HL-60/S4 (cell line): Measurements from ENCODE around the gene GYPB.
"Not testable (repeated sequence)": the region's sequence is repeated elsewhere in the genome, so short reads cannot be mapped to it uniquely, and the experiment has no call there.

Experiments
- in situ Hi-C: fragments of 300-500 bp; cut with MboI; formaldehyde crosslinking; loops from 2 replicates; pipeline ENCODE4 v1.14.3; 2022; ENCODE audit warnings: low sequenced_read_pairs

Gene GYPB

GRCh38 chr4:144019277-144019676 lies at the start of gene GYPB:
GYPB (minus strand) TSS chr4:144019380; CDS start chr4:144019287, 93 bp downstream.
- in situ Hi-C loops, result not testable (repeated sequence)

- in situ Hi-C loops, result not testable (repeated sequence)
These were observed 42.4 kb upstream of the GYPB start for GRCh38 chr4:144061556-144061955.

- in situ Hi-C loops, result not testable (repeated sequence)
These were observed 41.2 kb upstream of the GYPB start for GRCh38 chr4:144060234-144060859.

- in situ Hi-C loops, result no loop called here
These were observed 37.6 kb upstream of the GYPB start for GRCh38 chr4:144056800-144057199.

GRCh38 chr4:144055336-144055735 lies 36.2 kb upstream of the GYPB start:
- in situ Hi-C loops, result not testable (repeated sequence)

GRCh38 chr4:144051494-144051893 lies 32.3 kb upstream of the GYPB start:
- in situ Hi-C loops, result not testable (repeated sequence)

- in situ Hi-C loops, result not testable (repeated sequence)
These were observed 31.5 kb upstream of the GYPB start for GRCh38 chr4:144050631-144051030.

GRCh38 chr4:144049495-144050424 lies 30.6 kb upstream of the GYPB start:
- in situ Hi-C loops, result not testable (repeated sequence)

GRCh38 chr4:144044936-144045335 lies 25.8 kb upstream of the GYPB start:
- in situ Hi-C loops, result not testable (repeated sequence)

- in situ Hi-C loops, result not testable (repeated sequence)
These were observed 13.4 kb upstream of the GYPB start for GRCh38 chr4:144032580-144032979.

- in situ Hi-C loops, result not testable (repeated sequence)
These were observed 12.7 kb upstream of the GYPB start for GRCh38 chr4:144031875-144032274.

- in situ Hi-C loops, result not testable (repeated sequence)
These were observed 12.2 kb upstream of the GYPB start for GRCh38 chr4:144031369-144031768.

- in situ Hi-C loops, result not testable (repeated sequence)
These were observed 11.5 kb upstream of the GYPB start for GRCh38 chr4:144030708-144031107.

GRCh38 chr4:144026682-144027081 lies 7.5 kb upstream of the GYPB start:
- in situ Hi-C loops, result not testable (repeated sequence)

- in situ Hi-C loops, result not testable (repeated sequence)
These were observed 5.3 kb upstream of the GYPB start for GRCh38 chr4:144024399-144025053.

- in situ Hi-C loops, result not testable (repeated sequence)
These were observed 3.7 kb upstream of the GYPB start for GRCh38 chr4:144022772-144023400.

GRCh38 chr4:144021336-144021990 lies 2.3 kb upstream of the GYPB start:
- in situ Hi-C loops, result not testable (repeated sequence)

- in situ Hi-C loops, result not testable (repeated sequence)
These were observed 768 bp downstream of the GYPB start for GRCh38 chr4:144018223-144019000.

- in situ Hi-C loops, result not testable (repeated sequence)
These were observed 1.9 kb downstream of the GYPB start for GRCh38 chr4:144017271-144017670.
